IMR-90 (cell line): ENCODE measurements around the gene C14orf180. TPM values are rescaled to one million over a fixed set of nuclear protein-coding genes. Genes with fewer than 3 reads are reported as not detected.

Experiments used
- ATAC-seq: fragments of 200-7000 bp; cut with Tn5 transposase; 2 replicates; pipeline ENCODE4 v1.9.1; 2020; ENCODE audit warnings: low read depth, mild to moderate bottlenecking, moderate library complexity
- BruUV-seq: library from RNA; stranded (reverse); fragments of 400-500 nt; replicated peaks from 2 replicates; lab custom pipeline; 2021; lab: Mats Ljungman, UMichigan
- CTCF ChIA-PET: fragments of 300-600 bp; formaldehyde crosslinking; extraction: SDS; loops from one replicate; lab custom pipeline; 2021; ENCODE audit warnings: antibody characterized with exemption; lab: Yijun Ruan, JAX
- POLR2A ChIA-PET: fragments of 300-600 bp; sonication (Branson Sonifier 250); formaldehyde crosslinking; loops from one replicate; lab custom pipeline; 2022; ENCODE audit warnings: antibody characterized with exemption; ENCODE audit not compliant: unreplicated experiment; lab: Charles Lee
- DNase-seq: peaks from one replicate; pipeline ENCODE4 v3.0.0; 2013
- H2AFZ ChIP-seq: replicated peaks from 2 replicates; pipeline ENCODE3; 2013; ENCODE audit warnings: low read length, mild to moderate bottlenecking; ENCODE audit not compliant: poor library complexity
- H2AK5ac ChIP-seq: 2 replicates; pipeline ENCODE4 v1.6.1; 2013; ENCODE audit warnings: low read depth, low read length, inconsistent platforms
- H2AK9ac ChIP-seq: replicated peaks from 2 replicates; pipeline ENCODE3; 2013; ENCODE audit warnings: mild to moderate bottlenecking, low read depth, low read length, moderate library complexity; ENCODE audit not compliant: poor library complexity
- H2BK120ac ChIP-seq: 2 replicates; pipeline ENCODE4 v1.6.1; 2013; ENCODE audit warnings: low read depth, low read length, inconsistent platforms
- H2BK15ac ChIP-seq: 3 replicates; pipeline ENCODE4 v1.6.1; 2013; ENCODE audit warnings: low read depth, low read length, inconsistent platforms
- H2BK20ac ChIP-seq: 2 replicates; pipeline ENCODE4 v1.6.1; 2013; ENCODE audit warnings: low read depth, mild to moderate bottlenecking, inconsistent platforms, low read length, moderate library complexity
- H2BK5ac ChIP-seq: 2 replicates; pipeline ENCODE4 v1.6.1; 2013; ENCODE audit warnings: mild to moderate bottlenecking, low read depth, low read length, inconsistent platforms; ENCODE audit not compliant: poor library complexity, severe bottlenecking
- H3K14ac ChIP-seq: replicated peaks from 2 replicates; pipeline ENCODE4 v1.6.1; 2013; ENCODE audit warnings: low read depth, low read length, inconsistent platforms
- H3K18ac ChIP-seq: 2 replicates; pipeline ENCODE4 v1.6.1; 2013; ENCODE audit warnings: low read depth, low read length, control low read depth
- H3K23ac ChIP-seq: 2 replicates; pipeline ENCODE4 v1.6.1; 2013; ENCODE audit warnings: low read depth, low read length, inconsistent platforms
- H3K27ac ChIP-seq: 2 replicates; pipeline ENCODE4 v1.5.1; 2013; ENCODE audit warnings: mild to moderate bottlenecking, control low read depth, low read length; ENCODE audit not compliant: insufficient read depth
- H3K27me3 ChIP-seq: 2 replicates; pipeline ENCODE4 v1.6.1; 2013; ENCODE audit warnings: low read length; ENCODE audit not compliant: control insufficient read depth, insufficient read depth
- H3K36me3 ChIP-seq: 2 replicates; pipeline ENCODE4 v1.6.1; 2013; ENCODE audit warnings: low read length, mixed read lengths; ENCODE audit not compliant: control insufficient read depth, insufficient read depth
- H3K4ac ChIP-seq: 2 replicates; pipeline ENCODE4 v1.6.1; 2013; ENCODE audit warnings: low read depth, low read length, inconsistent platforms
- H3K4me1 ChIP-seq: 2 replicates; pipeline ENCODE4 v1.6.1; 2013; ENCODE audit warnings: low read length, mixed read lengths; ENCODE audit not compliant: control insufficient read depth, insufficient read depth
- H3K4me2 ChIP-seq: 2 replicates; pipeline ENCODE4 v1.6.1; 2013; ENCODE audit warnings: low read depth, mild to moderate bottlenecking, control low read depth, low read length, moderate library complexity
- H3K4me3 ChIP-seq: 2 replicates; pipeline ENCODE4 v1.5.1; 2013; ENCODE audit warnings: low read depth, mild to moderate bottlenecking, control low read depth, low read length, moderate library complexity; ENCODE audit not compliant: insufficient read depth
- H3K56ac ChIP-seq: 2 replicates; pipeline ENCODE4 v1.6.1; 2013; ENCODE audit warnings: low read length, inconsistent platforms; ENCODE audit not compliant: insufficient read depth; ENCODE audit errors: extremely low read depth
- H3K79me1 ChIP-seq, 2 experiments: 2 replicates each; pipeline ENCODE4 v1.6.1; 2013; ENCODE audit warnings: low read length in 2 of 2, inconsistent platforms in 1 of 2, low read depth in 1 of 2
- H3K9ac ChIP-seq: 2 replicates; pipeline ENCODE4 v1.6.1; 2013; ENCODE audit warnings: low read depth, low read length, control low read depth
- H3K9me1 ChIP-seq: 2 replicates; pipeline ENCODE4 v1.6.1; 2013; ENCODE audit warnings: low read length, inconsistent platforms; ENCODE audit not compliant: insufficient read depth
- H3K9me3 ChIP-seq: 2 replicates; pipeline ENCODE4 v1.6.1; 2013; ENCODE audit warnings: low read length; ENCODE audit not compliant: control insufficient read depth, insufficient read depth
- H4K20me1 ChIP-seq: 2 replicates; pipeline ENCODE4 v1.6.1; 2013; ENCODE audit warnings: low read length, inconsistent platforms; ENCODE audit not compliant: insufficient read depth
- H4K5ac ChIP-seq: 2 replicates; pipeline ENCODE4 v1.6.1; 2013; ENCODE audit warnings: mild to moderate bottlenecking, low read depth, low read length, control low read depth
- H4K8ac ChIP-seq, 2 experiments: 2 replicates each; pipeline ENCODE4 v1.6.1; 2013; ENCODE audit warnings: low read depth in 2 of 2, low read length in 2 of 2, control low read depth in 1 of 2, inconsistent platforms in 1 of 2
- H4K91ac ChIP-seq: 2 replicates; pipeline ENCODE4 v1.6.1; 2013; ENCODE audit warnings: low read depth, low read length, inconsistent platforms; ENCODE audit not compliant: insufficient read depth
- BHLHE40 ChIP-seq: fragments of 150-350 bp; IDR thresholded peaks from 2 replicates; pipeline ENCODE4 v1.6.1; 2016; ENCODE audit warnings: mild to moderate bottlenecking, low read depth, low read length
- CEBPB ChIP-seq: IDR thresholded peaks from 2 replicates; pipeline ENCODE4 v1.6.1; 2012; ENCODE audit warnings: low read depth, low read length, improper control_type of control experiment
- CHD1 ChIP-seq: IDR thresholded peaks from 2 replicates; pipeline ENCODE4 v1.6.1; 2012; ENCODE audit warnings: low read depth, low read length, improper control_type of control experiment
- CTCF ChIP-seq: conservative IDR thresholded peaks from 2 replicates; pipeline ENCODE4 v1.5.1; 2012; ENCODE audit warnings: mild to moderate bottlenecking, low read depth, low read length, improper control_type of control experiment
- ELK1 ChIP-seq: fragments of 150-350 bp; IDR thresholded peaks from 2 replicates; pipeline ENCODE4 v1.6.1; 2016; ENCODE audit warnings: low read depth, mild to moderate bottlenecking, low read length, moderate library complexity, borderline replicate concordance
- FOS ChIP-seq: fragments of 150-350 bp; IDR thresholded peaks from 2 replicates; pipeline ENCODE4 v1.6.1; 2016; ENCODE audit warnings: low read depth, low read length
- MAFK ChIP-seq: IDR thresholded peaks from 2 replicates; pipeline ENCODE4 v1.6.1; 2012; ENCODE audit warnings: low read depth, low read length, improper control_type of control experiment
- MAZ ChIP-seq: IDR thresholded peaks from 2 replicates; pipeline ENCODE4 v1.6.1; 2012; ENCODE audit warnings: low read depth, mild to moderate bottlenecking, low read length, improper control_type of control experiment, moderate library complexity, borderline replicate concordance
- MXI1 ChIP-seq: IDR thresholded peaks from 2 replicates; pipeline ENCODE4 v1.6.1; 2012; ENCODE audit warnings: low read depth, mild to moderate bottlenecking, low read length, moderate library complexity, borderline replicate concordance
- POLR2A ChIP-seq: IDR thresholded peaks from 2 replicates; pipeline ENCODE4 v1.6.1; 2012; ENCODE audit warnings: mild to moderate bottlenecking, low read depth, low read length
- RAD21 ChIP-seq: IDR thresholded peaks from 2 replicates; pipeline ENCODE4 v1.6.1; 2012; ENCODE audit warnings: low read length, improper control_type of control experiment
- RCOR1 ChIP-seq: IDR thresholded peaks from 2 replicates; pipeline ENCODE4 v1.6.1; 2012; ENCODE audit warnings: mild to moderate bottlenecking, low read length, improper control_type of control experiment; ENCODE audit not compliant: insufficient replicate concordance
- RFX5 ChIP-seq: IDR thresholded peaks from 2 replicates; pipeline ENCODE4 v1.8.0; 2012; ENCODE audit warnings: low read depth, mild to moderate bottlenecking, low read length, moderate library complexity
- SMC3 ChIP-seq: fragments of 150-350 bp; IDR thresholded peaks from 2 replicates; pipeline ENCODE4 v1.6.1; 2016; ENCODE audit warnings: low read depth, mild to moderate bottlenecking, antibody characterized with exemption, low read length, moderate library complexity
- USF2 ChIP-seq: fragments of 150-350 bp; IDR thresholded peaks from 2 replicates; pipeline ENCODE4 v1.6.1; 2017; ENCODE audit warnings: mild to moderate bottlenecking, antibody characterized with exemption, low read length, low read depth
- WGBS, 2 experiments: methylation state at CpG; one replicate each; pipeline versions ENCODE4 v1.1.5 to v1.1.7; 2013; ENCODE audit warnings: missing lambda C conversion rate in 2 of 2; ENCODE audit not compliant: insufficient read length in 1 of 2; ENCODE audit errors: extremely low coverage in 2 of 2; 5-methylcytosine and 5-hydroxymethylcytosine counted together
- dilution Hi-C: fragments of 300-500 bp; cut with HindIII; formaldehyde crosslinking; loops from one replicate; pipeline ENCODE4 v1.14.3; 2018; ENCODE audit warnings: low sequenced_read_pairs; ENCODE audit not compliant: unreplicated experiment
- in situ Hi-C: fragments of 300-500 bp; cut with MboI; formaldehyde crosslinking; loops from 3 replicates; pipeline ENCODE4 v1.14.3; 2019; ENCODE audit warnings: low sequenced_read_pairs, inconsistent platforms, mixed read lengths
- intact Hi-C: fragments of 100-400 bp; cut with micrococcal nuclease; formaldehyde crosslinking; loops from 2 replicates; pipeline ENCODE4 v1.10.0; 2022
- polyA plus RNA-seq, 3 experiments: library from polyadenylated mRNA; depleted of rRNA; stranded (reverse); fragments of >200 nt; gene quantifications; 2 replicates each; pipeline ENCODE4 v1.2.3, GENCODE V29; 2012; ENCODE audit warnings: low replicate concordance in 1 of 3
- total RNA-seq: library from RNA; depleted of rRNA; stranded (reverse); fragments of >200 nt; gene quantifications from 2 replicates; pipeline ENCODE4 v1.2.3, GENCODE V29; 2012

Gene C14orf180
- total and polyA plus RNA-seq, 2 of the 4 experiments (the other 2 are of a cell fraction) = not detected

- dilution Hi-C loops = no loop called here
- no peak overlapping the region for H3K14ac ChIP-seq
- no peak overlapping the region for H4K5ac ChIP-seq
- H3K27ac ChIP-seq = no peak overlapping the region
- H3K79me1 ChIP-seq = no peaks in the 10 kb centered on the region
- in situ Hi-C loops = no loop called here
- ChIA-PET CTCF (no interaction called here), POLR2A (no interaction called here)
- TF ChIP-seq MAFK (no peak), ELK1 (no peak), RFX5 (no peak), FOS (no peak), CEBPB (no peak), POLR2A (no peak), RCOR1 (no peak), SMC3 (no peak), USF2 (no peak), MXI1 (no peak), RAD21 (no peak), CHD1 (no peak), CTCF (no peak), BHLHE40 (no peak), MAZ (no peak)
- no peak overlapping the region for H4K91ac ChIP-seq
- H2AFZ ChIP-seq = no peak overlapping the region
- intact Hi-C loops = no loop called here
- H3K36me3 ChIP-seq = no peaks in the 10 kb centered on the region
- no peaks in the 10 kb centered on the region for H3K9me1 ChIP-seq
- peaks cover 11% of the 10 kb centered on the region; the same call in 1 of the 2 replicates for H3K27me3 ChIP-seq
- no peak overlapping the region for H2BK120ac ChIP-seq
- H2AK5ac ChIP-seq = no peak overlapping the region
- no peak overlapping the region for H2BK20ac ChIP-seq
- H3K4me2 ChIP-seq = no peak overlapping the region
- H3K18ac ChIP-seq = no peak overlapping the region
- no peak for ATAC-seq
- H3K4me1 ChIP-seq = no peaks in the 10 kb centered on the region
- no peak overlapping the region for H3K23ac ChIP-seq
- no peaks in the 10 kb centered on the region for H3K9me3 ChIP-seq
- no TSS peak for BruUV-seq
- H2AK9ac ChIP-seq = no peak overlapping the region
- no peak overlapping the region for H3K4ac ChIP-seq
- no peak overlapping the region for H2BK5ac ChIP-seq
- no peak for DNase-seq
- H3K9ac ChIP-seq = no peak overlapping the region
- H3K56ac ChIP-seq = no peak overlapping the region
- 80% methylated on average over 4 of the region's 12 CpGs; no CpG with 5 or more reads in 1 of the 2 experiments for WGBS, 2 experiments
- no peak overlapping the region for H4K8ac ChIP-seq
- H3K4me3 ChIP-seq = no peak overlapping the region
- H2BK15ac ChIP-seq = no peak overlapping the region
- no peaks in the 10 kb centered on the region for H4K20me1 ChIP-seq
Observed at GRCh38 chr14:104598910-104599273, 19.3 kb downstream of the C14orf180 start.
